HG03175 (cell line): ENCODE data around the gene ZFPM1.

Experiments
- ATAC-seq: cut with Tn5 transposase; IDR thresholded peaks from one replicate; pipeline ENCODE4 v1.9.1; 2021; ENCODE audit warnings: mild to moderate bottlenecking, moderate library complexity; ENCODE audit not compliant: unreplicated experiment

Gene ZFPM1

DNA sequence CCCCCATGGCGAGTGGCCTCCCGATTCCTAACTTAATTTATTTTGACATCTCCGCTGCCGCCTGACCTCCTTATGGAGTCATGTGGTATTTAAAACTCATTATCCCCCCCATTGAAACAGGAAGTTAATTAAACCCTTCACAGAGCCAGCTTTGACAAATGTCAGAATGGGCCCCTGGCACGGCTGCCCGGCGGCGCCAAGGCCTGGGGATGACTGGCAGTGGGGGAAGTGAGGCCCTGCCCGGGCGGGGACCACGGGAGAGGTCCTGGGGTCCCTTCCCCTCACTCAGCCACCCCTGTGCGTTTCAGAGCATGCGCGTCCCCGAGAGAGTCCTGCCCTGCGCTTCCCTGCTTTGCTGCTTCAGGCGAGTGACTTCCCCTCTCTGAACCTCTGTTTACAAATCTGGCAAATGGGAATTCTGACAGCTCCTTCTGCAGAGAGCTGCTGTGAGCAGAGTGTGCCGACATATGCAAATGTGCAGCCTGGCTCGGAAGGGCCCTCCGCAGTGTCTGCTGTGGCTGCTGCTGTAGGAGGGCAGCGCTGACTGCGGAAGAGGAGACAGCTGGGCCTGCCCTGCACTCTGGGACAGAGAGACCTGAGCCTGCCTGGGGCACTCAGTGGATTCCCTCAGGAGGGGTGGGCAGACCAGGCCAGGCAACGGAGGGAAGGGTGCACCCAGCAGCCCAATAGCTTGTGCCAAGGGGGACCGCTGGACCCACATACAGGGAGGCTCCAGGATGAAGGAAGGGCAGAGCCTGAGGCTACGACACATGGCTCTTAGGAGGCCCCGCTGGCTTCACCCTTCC is 4.4 kb upstream of the ZFPM1 start:
- no peak for ATAC-seq

DNA sequence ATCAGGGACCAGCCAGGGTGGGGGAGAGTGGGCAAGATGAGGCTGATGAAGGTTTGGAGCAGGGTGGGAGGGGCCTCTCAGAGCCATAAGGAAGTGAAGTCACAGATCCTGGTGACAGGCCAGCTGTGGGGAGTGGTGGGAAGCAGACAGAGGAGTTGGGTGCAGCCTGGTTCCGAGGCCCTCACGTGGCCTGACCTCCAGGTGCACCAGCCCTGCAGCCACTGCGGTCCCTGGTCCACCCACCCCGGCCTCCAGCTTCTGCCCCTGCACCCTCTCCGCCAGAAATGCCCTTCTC is 3.9 kb upstream of the ZFPM1 start:
- no peak for ATAC-seq

DNA sequence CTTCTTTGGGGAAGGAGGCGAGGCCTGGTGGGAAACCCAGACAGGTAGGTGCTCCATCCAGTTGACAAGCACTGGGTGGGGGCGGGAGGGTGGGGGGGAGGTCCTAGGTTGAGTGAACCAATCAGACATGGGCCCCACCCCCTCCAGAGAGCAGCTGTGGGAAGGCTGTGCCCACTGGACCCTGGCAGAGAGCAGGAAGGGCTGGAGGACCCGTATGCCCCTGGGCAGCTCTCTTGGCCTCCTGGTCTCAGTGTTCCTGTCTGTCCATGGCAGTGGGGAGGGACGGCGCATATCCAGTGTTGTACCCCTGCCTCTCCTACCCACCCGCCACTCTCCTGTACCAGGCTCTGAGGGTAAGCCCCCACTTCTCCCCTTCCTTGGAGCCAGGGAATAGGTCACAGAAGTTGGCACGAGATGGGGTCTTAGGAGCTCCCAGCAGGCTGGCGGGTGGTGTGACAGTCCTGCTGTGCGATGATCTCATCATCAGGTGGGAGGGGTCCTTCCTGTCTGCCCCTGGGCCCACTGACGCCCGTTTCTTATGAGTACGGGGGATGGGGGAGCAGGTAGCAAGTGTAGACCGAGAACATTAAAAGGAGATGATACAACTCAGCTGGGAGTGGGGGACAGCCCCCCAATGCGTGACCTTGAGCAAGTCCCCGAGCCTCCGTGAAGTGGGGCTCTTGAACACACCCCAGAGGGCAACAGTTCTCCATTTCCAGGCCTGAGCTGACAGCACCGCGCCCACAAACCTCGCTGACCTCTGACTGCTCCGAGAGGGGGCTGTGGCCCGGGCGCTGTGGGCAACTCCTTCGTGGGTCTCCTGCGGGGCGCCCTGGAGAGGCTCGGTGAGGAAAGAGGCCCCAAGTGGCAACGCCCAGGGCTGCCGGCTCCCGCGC is 1.2 kb upstream of the ZFPM1 start:
- no peak for ATAC-seq

DNA sequence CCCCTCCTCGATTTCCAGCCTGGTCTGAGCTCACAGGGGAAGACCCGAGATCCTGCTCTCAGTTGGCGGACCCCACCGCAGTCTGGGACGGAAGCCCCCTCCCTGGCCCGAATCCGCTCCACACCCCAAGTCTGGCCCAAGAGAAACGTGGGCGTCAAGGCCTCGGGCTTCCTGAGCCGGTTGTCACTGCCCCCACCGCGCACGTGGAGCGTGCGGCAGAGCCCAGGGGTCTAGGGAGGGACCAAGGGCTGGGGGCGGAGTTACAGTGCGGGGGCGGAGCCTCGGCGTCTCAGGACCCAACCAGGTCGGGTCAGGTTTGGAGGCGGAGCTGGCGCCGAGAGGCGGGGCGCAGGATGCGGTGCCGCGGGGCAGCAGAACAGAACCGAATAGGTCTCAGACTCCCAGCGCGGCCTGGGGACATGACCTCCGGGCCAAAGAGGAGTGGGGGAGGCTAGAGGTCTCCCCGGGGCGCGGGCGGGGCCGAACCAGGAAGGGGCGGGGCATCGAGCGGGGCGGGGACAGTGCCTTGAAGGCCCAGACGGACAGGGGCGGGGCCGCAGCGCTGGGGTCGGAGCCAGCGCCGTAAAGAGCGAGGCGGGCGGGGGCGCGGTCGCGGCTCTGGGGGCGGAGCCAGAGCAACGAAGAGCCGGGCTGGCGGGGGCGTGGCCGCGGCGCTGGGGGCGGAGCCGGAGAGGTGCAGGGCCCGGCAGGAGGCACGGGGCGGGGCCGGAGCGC is 431 bp upstream of the ZFPM1 start:
- ATAC-seq = peak; percentile 53

DNA sequence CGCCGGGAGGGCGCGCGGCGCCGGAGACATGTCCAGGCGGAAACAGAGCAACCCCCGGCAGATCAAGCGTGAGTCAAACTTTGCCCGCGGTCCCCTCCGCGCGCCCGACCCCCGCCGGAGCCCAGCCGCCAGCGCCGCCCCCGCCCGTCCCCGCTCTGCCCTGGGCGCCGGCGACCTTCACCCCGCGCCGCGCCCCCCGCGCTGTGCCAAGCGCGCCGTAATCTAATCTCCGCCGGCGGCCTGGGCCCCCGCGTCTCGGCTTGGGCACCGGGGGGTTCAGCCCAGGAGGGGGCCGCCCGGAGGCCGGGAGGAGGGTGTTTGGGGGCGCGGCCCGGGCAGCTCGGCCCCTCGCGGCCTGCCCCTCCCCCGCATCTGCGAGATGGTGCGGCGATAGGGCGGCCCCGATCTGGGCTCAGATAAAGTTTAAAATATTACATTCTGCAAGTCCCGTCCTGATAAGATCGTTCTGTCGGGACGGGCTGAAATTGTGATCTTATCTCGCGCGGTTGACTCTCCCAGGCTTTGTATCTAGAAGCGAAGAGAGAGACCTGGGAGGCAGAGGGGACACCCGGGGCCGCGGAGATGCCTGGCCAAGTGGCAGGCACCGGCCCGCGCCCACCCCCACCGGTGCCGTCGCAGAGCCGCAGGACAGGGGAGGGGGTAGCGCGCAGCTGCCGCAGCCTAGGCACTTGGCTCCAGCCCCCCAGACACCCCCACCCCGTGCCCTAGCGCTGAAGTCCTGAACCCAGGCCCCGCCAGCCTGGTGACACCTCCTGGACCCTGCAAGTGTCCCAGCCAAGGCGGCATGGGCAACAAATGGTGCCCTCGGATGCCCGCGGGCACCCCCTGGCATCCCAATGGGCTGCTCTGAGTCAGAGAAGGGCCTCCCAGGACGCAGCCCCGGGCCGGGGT is 787 bp downstream of the ZFPM1 start:
- ATAC-seq = no peak

DNA sequence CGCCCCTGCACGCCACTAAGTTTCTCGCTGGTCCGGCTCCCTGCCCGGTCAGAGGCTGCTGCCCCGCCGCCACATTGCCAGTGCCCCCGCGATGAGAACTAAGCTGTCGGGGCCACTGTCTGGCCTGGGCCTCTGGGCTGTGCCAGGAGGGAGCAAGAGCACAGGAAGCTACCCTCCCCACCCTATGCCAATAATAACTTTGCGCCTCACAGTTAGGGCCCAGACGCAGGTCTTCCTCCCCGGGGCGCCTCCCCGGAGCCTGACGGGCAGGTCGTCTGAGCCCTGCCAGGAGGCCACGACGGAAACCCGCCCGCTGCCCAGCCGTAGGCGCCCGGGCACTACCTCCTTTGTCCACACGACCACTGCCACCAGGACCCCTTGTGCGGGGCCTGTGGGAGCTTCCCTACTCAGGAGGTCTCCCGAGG is 1.5 kb downstream of the ZFPM1 start:
- no peak for ATAC-seq

DNA sequence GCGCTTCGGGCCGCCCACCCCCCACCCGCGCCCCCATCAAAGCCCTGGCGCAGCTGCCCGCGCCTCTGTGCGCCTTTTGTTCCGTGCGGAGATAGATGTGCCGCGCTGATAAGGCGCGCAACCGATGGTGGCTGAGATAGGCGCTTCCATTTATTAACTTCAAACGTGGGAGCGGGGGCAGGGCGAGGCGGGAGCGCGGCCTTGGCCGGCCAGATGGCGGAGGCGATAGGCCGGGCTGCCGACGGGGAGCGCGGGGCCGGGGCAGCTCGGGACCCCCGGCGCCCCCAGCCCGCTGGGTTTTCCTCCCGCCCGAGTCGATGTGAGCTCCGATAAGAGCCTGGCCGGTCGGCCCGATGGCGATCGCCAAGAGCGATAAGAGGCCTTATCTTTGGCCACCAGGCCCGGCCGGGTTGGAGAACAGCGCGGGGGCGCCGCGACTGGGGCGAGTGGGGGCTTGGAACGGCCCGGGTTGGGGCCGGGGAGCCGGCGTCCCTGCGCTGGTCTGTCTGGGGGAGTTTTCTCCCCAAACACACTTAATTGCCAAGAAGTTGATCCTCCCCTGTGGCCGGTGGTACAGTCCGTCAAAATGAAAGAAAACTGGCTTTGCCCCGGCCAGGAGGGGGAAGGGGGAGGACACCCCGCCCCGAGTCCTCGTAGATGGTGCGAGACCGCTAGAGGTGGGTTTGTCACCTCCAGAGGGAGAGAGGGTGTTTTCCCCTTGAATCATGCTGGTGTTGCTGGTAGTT is 2.7 kb downstream of the ZFPM1 start:
- ATAC-seq = peak; percentile 22

DNA sequence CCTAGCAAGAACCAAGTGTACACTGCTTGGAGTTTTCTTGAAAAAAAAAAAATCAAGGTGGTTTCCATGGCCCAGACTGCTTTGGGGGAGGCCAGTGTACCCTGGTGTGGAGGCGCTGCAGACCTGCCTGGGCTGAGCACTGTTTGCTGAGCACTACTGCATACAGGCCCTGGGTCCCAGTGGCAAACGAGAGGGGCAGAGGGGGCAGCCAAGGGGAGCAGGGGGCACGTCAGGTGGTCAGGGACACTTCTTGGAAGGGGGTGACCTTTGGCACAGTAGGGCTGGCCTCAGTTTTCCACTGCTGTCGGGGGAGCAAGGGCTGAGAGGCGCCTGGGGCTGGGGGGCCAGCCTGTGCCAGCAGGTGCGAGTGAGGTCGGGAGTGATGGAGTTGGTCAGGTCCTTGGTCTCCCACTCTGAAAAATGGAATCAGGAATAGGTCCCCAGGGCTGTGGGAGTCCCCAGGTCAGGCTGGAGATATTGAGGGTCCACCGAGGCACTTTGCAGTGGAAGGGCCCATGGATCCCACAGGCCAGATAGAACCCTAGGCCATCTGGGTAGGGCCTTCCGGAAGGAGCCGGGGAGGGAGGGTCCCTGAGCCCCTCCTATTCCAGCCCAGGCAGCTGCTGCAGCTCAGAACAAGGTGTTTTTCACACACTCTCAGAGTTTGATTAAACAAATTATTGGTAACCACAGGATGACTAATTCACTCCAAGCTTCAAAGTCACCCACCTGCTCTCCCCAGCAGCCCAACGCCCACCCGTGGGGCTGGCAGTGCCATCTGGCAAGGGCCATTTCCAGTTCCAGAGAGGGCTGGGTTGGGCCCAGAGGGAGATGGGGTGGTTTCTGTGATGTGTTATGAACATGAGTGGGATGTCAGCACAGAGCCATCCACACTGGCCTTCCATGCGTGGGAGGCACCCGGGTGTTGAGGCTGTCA is 3.5 kb downstream of the ZFPM1 start:
- ATAC-seq = no peak

DNA sequence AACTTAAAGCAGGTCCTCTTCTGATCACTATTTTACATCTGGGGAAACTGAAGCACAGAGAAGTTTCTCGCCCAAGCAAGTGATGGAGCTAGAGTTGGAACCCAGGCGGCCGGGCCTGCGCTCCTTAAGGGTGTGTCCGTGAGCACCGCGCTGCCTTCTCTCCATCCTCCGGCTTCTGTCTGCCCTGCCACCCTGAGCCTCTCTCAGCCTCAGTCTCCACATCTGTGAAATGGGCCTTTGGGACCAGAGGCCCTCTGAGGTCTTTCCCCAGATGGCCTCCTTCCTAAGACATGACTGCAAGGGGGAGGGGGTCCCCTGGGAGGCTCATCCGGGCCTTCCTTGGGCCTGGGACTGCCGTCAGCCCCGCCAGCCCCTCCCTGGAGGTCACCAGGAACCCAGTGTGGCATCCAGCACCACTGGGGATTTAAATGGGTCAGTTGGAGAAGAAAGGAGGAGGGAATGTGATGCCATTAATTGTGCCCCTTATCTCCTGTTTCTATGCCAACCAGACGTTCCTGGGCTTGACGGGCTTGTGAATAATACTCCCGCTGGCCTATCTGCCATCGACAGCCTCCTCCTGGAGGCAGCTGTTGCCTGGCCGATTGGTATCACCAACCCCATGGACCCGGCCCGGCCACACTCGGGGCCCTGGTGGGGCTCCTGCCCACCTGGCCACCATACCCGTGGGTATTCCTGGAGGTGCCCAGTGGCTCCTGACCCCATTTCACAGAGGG is 5.1 kb downstream of the ZFPM1 start:
- ATAC-seq = no peak

DNA sequence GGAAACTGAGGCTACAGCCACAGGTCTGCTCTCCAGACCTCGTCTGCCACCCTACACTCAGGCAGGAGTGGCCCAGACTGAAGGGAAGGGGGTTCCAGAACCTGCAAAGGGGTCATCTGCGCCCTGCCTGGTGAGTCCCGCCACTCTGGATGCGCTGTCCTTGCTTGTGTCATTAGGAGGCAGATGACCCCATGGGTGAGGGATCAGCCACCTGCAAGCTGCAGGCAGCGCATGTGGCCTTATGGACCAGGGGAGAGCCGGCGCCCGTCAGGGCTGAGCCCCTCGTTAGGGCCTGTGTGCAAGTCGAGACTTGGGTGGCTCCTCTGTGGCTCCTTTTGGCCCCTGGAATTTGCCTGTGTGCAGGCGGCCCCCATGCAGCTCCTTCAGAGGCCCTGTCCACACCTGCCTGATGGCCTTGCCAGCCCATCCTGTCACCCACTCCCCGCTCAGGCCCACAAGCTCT is 5.7 kb downstream of the ZFPM1 start:
- no peak for ATAC-seq

DNA sequence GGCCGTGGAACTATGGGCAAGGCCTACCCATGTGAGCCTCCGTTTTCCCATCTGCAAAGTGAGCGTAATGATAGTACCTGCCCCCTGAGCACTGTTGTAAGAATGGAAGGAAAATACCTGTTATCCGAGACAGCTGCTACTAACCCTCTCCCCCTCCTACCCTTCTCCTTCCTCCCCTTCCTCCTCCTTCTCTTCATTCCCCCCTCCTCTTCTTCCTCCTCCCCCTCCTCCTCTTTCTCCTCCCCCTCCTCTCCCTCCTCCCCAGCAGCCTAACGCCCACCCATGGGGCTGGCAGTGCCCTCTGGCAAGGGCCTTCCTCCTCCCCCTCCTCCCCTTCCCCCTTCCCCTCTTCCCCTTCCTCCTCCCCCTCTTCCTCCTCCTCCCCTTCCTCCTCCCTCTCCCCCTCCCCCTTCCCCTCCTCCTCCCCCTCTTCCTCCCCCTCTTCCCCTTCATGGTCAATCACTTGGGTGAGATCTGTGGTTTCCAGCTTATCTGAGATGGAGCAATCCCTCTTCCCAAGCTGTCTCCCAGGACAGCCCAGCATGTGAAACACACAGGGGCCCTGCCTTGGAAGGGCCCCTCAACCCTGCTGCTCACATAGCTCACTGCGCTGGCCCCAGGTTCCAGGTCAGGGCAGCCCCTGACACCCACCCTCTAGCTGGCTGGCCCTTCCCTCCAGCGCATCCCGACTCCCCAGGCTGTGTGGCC is 6.4 kb downstream of the ZFPM1 start:
- no peak for ATAC-seq

DNA sequence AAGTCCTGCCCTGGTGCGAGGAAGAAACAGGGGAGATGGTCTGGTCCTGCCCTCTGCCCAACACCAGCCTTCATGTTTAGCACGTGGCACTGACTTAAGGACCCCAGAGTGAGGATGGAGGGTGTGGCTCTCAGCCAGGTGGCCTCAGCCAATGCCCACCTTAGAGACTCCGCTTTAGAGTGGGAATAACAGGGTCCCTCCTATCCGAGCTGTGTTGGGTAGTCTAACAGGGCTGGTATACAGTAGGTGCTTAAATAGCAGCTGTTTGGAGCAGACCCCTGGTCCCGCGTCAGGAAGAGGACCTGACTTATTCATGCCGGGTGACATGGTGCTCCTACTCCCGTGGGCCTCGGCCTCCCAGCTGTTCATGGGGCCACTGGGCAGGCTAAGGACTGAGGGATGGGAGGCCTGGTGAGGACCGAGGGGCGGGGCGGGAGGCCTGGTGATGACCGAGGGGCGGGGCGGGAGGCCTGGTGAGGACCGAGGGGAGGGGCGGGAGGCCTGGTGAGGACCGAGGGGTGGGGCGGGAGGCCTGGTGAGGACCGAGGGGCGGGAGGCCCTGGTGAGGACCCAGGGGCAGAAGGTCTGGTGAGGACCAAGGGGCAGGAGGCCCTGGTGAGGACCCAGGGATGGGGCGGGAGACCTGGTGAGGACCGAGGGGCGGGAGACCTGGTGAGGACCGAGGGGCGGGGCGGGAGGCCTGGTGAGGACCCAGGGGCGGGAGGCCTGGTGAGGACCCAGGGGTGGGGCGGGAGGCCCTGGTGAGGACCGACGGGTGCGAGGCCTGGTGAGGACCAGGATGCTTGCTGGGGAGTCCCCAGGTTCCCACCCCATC is 7.6 kb downstream of the ZFPM1 start:
- no peak for ATAC-seq

DNA sequence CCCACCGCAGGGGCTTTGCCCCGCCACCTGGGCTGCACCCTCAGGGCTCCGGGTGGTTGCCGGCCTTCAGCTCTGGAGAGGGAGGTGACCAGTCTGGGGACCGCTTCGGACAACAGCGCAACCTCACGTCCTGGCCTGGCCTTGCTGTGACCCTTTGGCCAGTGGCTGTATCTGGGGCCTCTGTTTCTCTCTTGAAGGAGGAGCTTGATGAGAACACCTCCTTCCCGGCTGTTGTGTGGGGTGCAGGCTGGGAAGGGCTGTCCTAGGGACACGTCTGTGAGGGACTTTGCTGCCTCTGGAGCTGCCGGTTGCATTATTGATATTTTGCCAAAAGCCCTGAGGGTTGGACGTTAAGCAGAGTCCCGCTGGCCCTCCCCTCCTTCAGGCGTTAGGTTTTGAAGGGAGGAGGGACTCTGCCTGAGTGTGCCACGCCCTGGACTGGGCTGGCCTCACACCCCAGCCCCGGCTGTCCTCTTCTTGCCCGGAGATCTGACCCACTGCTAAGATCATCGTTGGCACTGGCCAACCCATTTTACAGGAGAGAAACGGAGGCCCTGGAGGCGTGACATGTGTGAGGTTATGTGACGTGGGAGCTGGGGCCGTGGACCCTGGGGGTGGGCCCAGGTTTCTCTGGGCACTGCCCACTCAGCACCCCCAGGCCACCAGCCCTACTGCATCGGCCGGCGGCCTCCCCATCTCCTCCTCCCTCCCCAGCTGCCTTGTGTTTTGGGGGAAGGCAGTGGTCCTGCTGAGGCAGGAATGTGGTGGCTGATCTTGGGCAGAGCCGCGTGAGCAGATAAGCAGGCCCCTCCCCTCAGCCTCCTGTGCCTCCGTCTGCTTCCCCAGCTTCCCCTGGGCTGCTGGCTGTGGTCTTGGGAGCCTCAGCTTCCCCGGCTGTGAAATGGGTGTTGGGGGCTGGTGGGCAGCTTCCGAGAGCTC is 8.5 kb downstream of the ZFPM1 start:
- ATAC-seq = no peak

DNA sequence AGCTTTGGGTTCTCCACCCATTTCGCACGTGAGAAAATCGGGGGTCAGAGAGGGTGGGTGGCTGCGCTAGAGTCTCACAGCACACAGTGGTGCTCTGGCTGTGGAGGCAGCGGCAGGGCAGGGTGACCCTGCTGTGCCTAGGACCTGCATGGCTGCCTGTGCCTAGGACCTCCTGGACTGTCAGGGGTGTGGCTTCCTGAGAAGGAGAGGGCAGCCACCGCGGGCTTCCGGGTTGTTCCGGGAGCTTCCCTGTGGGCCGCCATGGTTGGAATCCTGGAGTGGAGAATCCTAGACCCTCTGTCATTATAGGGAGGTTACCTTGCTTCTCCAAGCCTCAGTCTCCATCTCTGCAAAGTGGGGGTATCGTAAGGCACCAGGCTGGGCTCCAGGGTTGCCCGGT is 9.3 kb downstream of the ZFPM1 start:
- no peak for ATAC-seq

DNA sequence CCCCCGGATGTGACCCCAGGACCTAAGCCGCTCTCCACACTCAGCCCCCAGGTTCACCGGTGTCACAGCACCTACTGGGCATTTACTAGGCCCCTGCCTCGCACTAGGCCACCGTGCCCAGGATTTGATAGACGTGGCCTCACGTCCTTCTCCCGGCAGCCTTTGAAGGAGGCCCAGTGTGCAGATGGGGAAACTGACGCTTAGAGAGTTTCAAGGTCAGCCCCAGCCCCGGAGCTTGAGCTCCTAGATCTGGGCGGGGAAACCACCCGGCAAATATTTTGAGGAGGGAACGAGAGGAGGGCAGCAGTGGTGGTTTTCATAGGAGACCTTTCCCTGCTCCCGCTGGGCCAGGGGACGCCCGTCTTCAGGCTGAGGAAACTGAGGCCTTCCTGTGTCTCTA is 10.3 kb downstream of the ZFPM1 start:
- no peak for ATAC-seq
